Erythroblast (primary cell): ENCODE results near the gene DYNC1LI2.
"Not testable (repeated sequence)": the region's sequence is repeated elsewhere in the genome, so short reads cannot be mapped to it uniquely, and the experiment has no call there.

Source experiments
- DNase-seq, 2 experiments: peaks; one replicate each; lab custom pipeline; 2025; lab: John Stamatoyannopoulos, UW
- GATA1 ChIP-seq: IDR thresholded peaks from 2 replicates; pipeline ENCODE4 v1.6.1; 2011; ENCODE audit warnings: low read depth, mild to moderate bottlenecking, control low read depth, low read length, moderate library complexity
- POLR2A ChIP-seq: IDR thresholded peaks from 2 replicates; pipeline ENCODE4 v1.6.1; 2011; ENCODE audit warnings: mild to moderate bottlenecking, low read length

The DYNC1LI2 gene

GRCh38 chr16:66751303-66751991, at the start of gene DYNC1LI2:
TSS of gene DYNC1LI2 (minus strand) at chr16:66751609. CDS start at chr16:66751591, 18 bp downstream.
- DNase-seq = peak; percentile 86 to 92
- TF ChIP-seq GATA1 = no peak
- peak; percentile 65 for TF ChIP-seq POLR2A

DNA sequence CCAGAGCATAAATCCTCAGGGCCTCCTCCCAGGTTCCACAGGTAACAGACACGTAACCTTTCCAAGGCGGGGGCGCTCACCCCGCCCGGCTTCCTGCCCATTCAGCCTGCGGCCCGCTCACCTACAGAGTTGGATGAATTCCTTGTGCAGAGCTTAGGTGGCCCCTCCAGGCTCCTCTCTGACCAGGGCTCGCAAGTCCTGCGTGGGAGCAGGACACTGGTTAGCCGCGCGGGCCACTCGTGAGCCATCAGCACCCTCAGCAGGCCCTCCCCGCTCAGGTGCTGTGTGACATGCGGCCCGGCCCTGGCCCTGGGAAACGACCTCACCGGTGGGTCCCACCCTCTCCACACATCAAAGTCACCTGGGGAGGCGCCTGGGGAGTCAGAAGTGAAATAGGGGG, 49.4 kb upstream of the DYNC1LI2 start:
- TF ChIP-seq GATA1 = no peak
- TF ChIP-seq POLR2A = no peak
- no peak for DNase-seq

DNA sequence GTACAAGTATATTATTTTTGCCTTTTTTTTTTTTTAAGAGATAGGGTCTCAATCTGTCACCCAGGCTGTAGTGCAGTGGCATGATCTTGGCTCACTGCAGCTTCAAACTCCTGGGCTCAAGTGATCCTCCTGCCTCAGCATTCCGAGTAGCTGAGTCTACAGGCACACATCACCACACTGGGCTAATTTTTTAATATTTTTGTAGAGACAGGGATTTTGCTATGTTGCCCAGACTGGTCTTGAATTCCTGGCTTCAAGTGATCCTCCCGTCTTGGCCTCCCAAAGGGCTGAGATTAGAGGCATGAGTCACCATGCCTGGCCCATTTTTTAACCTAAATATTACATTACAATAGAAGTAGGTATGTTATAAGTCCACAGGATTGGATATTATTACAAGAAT, 46.8 kb upstream of the DYNC1LI2 start:
- DNase-seq = no peak
- no peak for TF ChIP-seq POLR2A
- no peak for TF ChIP-seq GATA1

DNA sequence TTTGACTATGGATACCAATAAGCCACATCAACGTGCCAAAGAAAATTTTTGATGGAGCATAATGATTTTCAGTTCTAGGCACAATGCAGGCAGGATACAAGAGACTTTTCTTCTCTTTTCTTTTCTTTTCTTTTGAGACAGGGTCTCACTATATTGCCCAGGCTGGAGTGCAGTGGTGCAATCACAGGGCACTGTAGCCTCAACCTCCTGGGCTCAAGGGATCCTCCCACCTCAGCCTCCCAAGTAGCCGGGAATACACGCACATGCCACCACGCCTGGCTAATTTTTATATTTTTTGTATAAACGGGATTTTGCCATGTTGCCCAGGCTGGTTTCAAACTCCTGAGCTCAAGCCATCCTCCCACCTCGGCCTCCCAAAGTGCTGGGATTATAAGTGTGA, 42.6 kb upstream of the DYNC1LI2 start:
- DNase-seq = not testable (repeated sequence)

DNA sequence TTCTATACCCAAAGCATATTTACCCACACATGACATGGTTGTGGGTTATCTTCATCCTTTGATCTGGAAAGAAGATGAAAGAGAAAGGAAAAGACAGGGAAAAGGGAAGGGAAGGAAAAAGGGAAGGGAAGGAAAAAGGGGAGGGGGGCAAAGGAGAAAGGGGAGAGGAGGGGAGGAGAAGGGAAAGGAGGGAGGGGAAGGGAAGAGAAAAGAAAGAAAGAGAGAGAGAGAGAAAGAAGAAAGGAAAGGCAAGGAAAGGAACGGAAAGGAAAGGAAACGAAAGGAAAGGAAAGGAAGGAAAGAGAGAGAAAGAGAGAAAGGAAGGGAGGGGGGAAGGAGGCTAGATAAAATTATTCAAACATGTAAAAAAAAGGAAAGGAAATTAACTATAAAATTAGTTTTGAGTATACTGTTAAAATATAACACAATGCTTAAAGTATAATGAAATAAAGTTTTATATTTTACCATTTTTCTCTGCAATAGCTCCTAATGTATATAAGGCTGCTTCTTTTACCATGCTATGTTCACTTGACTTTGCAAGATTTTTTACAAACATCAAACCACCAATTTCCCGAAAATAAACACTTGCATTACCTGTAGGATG, 38.8 kb upstream of the DYNC1LI2 start:
- no peak for DNase-seq
- TF ChIP-seq POLR2A (no peak), GATA1 (no peak)

GRCh38 chr16:66787427-66787826, 36.0 kb upstream of the DYNC1LI2 start:
- TF ChIP-seq POLR2A (no peak), GATA1 (no peak)

DNA sequence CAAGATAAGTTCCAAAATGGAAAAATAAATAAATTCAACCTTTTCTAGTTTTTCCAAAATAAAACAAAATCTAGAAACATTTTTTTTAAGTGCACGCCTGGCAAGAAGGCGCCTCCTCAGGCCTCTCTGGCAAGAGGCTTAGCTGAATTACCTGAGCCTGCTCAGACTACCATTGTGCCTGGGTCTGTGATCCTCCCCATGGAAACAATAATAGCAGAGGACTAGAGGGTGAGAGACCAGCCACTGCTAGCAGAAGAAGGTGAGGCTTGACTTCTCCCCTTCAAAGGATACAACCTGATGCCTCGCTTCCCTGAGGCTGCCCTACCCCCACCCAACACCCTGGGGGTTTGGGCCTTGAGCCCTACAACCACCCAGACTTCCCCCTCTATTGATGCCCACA, 35.1 kb upstream of the DYNC1LI2 start:
- no peak for DNase-seq
- no peak for TF ChIP-seq GATA1
- no peak for TF ChIP-seq POLR2A

More at GRCh38 chr16:66787427-66787826, 36.0 kb upstream of the DYNC1LI2 start:
- DNase-seq = no peak

GRCh38 chr16:66776457-66776856, 25.0 kb upstream of the DYNC1LI2 start:
- DNase-seq = no peak
- no peak for TF ChIP-seq GATA1
- TF ChIP-seq POLR2A = no peak

DNA sequence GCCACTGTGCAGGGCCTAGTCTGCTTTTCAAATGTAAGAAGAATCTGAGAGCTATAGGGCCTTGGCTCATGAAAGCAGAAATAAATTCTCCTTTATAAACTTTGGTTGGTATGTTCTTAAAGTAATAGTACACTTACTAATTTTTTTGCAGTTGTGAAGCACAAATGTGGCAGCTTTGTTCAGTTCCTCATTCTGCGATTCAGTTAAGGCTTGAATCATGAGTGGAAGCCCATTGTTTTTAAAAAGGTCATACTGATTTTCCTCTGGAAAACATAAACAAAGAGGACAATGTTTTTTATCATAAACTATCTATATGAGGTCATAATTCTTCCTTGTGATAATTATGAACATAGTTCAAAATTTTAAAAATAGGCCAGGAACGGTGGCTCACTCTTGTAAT, 23.6 kb upstream of the DYNC1LI2 start:
- no peak for DNase-seq
- no peak for TF ChIP-seq POLR2A
- TF ChIP-seq GATA1 = no peak

GRCh38 chr16:66758086-66758485, 6.7 kb upstream of the DYNC1LI2 start:
- no peak for DNase-seq
- TF ChIP-seq POLR2A = no peak
- TF ChIP-seq GATA1 = no peak

- TF ChIP-seq GATA1 (no peak), POLR2A (no peak)
- DNase-seq = no peak
Observed at GRCh38 chr16:66754819-66755218, 3.4 kb upstream of the DYNC1LI2 start.

DNA sequence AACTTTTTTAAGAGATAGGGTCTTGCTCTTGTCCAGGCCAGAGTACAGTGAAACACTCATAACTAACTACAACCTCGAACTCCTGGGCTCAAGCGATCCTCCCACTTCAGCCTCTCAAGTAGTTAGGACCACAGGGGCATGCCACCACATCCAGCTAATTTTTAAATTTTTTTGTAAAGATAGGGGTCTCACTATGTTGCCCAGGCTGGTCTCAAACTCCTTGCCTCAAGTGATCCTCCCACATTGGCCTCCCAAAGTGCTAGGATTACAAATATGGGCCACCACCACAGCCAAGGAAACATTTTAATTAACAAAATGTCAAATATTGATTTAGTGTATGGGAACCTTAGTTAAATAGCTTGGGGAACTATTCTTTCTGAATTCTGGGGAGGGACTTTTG, 2.8 kb upstream of the DYNC1LI2 start:
- no peak for TF ChIP-seq GATA1
- TF ChIP-seq POLR2A = no peak
- no peak for DNase-seq

- TF ChIP-seq GATA1 = no peak
- TF ChIP-seq POLR2A = no peak
- peak; percentile 12 to 21 for DNase-seq
Observed at GRCh38 chr16:66752958-66753357, 1.5 kb upstream of the DYNC1LI2 start.

- DNase-seq = no peak
- TF ChIP-seq POLR2A (no peak), GATA1 (no peak)
Observed at GRCh38 chr16:66752379-66752778, 970 bp upstream of the DYNC1LI2 start.

DNA sequence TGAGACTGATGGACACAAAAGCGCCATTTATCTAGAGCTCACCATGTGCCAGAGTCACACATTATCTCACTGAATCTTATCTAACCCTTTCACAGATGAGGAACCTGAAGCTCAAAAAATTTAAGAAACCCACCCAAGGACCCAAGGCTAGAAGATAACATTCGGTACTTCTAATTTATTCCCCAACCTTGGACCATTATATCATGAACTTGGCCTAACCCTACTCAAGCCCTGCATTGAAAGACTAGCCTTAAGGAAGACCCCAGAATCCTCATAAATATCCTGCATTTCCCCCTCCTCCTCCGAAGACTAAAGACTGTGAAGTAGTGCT, 548 bp upstream of the DYNC1LI2 start:
- DNase-seq = no peak
- TF ChIP-seq POLR2A (no peak), GATA1 (no peak)
